Measurements from ENCODE around the gene THBS3.
"Not testable (repeated sequence)": the region's sequence is repeated elsewhere in the genome, so short reads cannot be mapped to it uniquely, and the experiment has no call there.

The THBS3 gene

DNA sequence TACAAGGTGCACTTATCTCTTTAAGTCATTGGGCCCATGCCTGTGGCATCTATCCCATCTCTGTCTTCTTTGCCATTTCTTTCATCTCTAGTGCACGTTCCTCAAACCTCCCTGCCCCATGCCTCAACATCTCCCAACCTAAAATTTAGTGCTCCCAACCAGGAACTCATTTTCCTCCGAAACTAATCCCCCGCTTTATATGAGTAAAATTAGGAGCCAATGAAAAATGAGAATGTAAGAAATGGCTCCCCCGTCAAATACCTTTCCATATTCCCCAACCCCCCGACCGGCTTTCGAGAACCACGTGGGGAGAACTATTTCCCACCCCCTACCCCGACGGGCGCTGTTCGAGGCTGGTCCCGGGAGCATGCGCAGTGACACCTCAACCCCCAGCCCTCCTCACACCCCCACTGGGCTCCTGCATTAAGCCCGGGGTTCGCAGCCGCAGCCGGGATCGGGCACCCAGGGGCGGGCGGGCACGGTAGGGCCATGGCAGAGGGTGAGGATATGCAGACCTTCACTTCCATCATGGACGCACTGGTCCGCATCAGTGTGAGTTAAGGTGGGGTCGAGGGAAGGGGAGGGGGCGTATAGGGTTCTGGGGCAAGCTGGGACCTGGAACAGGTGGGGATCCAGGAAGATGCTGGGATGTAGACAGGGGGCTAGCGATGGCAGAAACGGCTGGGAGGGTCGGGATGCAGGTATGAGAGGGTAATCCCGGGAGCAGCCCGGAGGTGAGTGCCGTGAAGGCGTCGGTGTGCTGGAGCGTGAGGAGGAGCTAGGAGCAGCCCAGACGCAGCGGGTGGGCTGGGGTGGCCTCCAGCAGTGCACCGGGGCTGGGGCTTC lies 34.0 kb downstream of the THBS3 start, which contains the start of gene TRIM46:
TSS of gene TRIM46 (plus strand) at position 372 of the 846 bp plus-strand sequence. CDS start at position 490, 118 bp downstream.
- peak; percentile 55 for DNase-seq (ENCODE audit: low spot score)

DNA sequence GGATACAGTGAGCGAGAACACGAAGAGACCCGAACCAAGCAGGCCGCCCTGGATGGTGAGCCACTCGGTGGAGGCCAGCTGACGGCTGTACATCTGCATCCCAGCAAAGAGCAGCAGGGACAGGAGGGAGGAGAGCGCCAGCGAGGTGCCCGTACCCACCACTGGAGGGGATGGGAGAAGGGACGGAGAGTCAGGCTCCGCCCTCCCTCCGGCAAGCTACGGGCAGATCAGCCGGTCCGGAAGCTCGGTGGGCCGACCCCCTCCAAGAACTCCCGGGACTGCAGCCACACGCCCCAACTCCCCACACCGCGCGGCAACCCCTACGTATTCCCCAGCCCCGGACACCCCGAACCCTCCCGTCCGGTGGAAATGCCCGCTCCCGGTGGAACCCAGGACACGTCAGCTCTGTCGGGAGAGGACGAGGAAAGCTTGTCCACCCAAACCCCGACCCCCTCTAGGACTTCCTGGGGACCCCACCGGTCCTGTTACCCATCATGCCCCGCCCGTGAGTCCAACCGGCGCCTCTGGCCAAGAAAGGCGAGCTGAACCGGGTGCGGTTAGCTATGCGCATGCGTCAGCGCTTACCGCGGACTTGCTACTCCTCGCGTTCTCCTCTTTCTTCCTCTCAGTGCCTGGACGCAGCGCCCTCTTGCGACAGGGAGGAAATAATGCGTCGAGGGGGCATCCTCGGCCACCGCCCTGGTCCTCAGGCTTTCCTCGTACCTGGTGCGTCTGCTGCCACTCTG lies 34.8 kb downstream of the THBS3 start, which contains the start of gene KRTCAP2:
TSS of gene KRTCAP2 (minus strand) at position 573 of the 746 bp plus-strand sequence. CDS start at position 493, 80 bp downstream.
- peak; percentile 97 for DNase-seq (ENCODE audit: low spot score)

DNA sequence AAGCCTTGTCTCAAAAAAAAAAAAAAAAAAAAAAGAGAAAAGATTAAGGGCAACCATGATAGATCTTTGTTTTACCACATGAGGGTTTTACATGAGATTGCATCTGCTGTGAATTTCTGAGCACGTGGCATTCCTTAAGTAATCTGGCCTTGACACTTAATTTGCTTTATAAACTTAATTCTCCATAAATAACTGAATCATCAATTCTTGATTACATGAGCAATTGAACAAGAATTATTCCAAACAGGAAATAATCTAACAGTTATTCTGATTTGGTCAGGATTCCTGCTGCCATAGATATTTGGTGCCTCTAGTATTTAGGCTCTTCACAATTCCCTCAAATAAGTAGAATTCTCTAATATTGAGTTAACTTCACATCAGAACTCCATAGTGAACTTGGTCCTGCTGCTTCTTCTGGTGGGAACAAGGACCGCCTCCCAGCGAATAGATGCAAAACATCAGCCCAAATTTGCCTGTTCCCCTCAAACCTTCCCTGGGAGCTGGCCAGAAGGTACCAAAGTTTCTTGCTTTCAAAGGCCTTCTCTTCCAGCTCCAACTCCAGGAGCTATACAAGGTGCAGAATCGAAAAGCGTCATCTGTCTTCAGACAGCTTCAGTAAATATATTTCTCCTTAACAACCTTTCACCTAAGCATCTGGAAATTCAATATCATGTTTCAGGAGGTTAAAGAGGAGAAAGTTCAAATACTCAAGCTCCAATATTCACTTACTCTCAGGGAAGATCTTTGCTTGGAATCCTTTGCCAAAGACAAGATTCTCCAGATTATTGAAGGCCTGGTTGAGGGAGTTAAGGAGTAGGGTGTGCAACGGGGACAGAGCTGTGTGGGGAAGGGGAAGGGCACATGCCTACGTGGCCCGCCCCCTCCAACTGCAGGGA lies 35.6 kb downstream of the THBS3 start:
- no peak for DNase-seq (ENCODE audit: low spot score)

DNA sequence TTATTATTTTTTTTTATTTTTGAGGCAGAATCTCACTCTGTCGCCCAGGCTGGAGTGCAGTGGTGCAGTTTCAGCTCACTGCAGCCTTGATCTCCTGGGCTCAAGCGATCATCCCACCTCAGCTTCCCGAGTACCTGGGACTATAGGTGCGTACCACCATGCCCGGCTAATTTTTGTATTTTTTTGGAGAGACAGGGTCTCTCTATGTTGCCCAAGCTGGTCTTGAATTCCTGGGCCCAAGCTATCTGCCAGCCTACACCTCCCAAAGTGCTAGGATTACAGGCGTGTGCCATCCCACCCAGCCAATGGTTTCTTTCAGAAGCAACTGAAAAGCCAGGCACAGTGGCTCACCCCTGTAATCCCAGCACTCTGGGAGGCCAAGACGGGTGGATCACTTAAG lies 36.9 kb downstream of the THBS3 start:
- no peak for DNase-seq (ENCODE audit: low spot score)

DNA sequence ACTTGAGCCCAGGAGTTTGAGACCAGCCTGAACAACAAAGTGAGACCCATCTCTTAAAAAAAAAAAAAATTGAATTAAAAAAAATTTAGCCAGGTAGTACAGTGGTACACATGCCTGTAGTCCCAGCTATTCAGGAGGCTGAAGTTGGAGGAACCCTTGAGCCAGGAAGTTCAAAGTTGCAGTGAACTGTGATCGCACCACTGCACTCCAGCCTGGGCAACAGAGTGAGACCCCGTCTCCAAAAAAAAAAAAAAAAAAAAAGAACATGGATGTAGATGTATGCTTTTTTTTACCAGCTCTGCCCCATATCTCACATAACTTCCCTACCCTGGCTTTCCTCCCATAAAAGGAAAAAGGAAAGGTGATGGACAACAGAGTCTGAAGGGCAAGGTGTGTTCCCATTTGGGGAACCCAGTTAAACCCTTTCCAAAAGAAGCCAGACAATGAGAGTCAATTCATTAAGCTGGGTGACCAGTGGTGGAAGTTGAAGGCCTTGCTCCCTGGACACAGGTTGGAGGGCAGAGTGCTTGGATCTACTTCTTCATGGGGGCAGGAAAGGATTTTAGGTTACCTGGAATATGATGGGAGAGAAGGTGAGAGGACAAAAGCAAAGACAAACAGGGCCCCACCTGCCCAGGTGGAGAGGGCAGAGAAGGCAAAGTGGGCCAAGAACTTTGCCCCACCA lies 37.5 kb downstream of the THBS3 start:
- no peak for DNase-seq (ENCODE audit: low spot score)

DNA sequence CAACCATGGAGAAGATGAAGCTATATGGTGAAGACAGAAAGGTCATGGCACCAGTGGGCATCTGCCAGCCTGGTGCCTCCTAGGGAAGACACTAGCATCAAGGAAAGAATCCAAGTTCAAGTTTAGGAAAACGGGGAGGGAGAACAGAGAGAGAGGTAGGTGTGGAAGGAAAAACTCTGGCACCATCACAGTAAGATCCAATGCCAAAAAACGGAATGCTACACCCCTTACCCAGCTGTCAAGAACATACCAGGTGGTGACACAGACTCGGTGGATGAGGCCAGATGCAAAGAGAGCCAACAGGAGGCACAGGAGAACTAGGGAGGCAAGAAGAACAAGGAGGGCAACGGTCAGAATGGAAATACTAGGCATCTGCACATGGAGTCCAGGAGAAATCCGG lies 38.2 kb downstream of the THBS3 start:
- DNase-seq (ENCODE audit: low spot score) = no peak

DNA sequence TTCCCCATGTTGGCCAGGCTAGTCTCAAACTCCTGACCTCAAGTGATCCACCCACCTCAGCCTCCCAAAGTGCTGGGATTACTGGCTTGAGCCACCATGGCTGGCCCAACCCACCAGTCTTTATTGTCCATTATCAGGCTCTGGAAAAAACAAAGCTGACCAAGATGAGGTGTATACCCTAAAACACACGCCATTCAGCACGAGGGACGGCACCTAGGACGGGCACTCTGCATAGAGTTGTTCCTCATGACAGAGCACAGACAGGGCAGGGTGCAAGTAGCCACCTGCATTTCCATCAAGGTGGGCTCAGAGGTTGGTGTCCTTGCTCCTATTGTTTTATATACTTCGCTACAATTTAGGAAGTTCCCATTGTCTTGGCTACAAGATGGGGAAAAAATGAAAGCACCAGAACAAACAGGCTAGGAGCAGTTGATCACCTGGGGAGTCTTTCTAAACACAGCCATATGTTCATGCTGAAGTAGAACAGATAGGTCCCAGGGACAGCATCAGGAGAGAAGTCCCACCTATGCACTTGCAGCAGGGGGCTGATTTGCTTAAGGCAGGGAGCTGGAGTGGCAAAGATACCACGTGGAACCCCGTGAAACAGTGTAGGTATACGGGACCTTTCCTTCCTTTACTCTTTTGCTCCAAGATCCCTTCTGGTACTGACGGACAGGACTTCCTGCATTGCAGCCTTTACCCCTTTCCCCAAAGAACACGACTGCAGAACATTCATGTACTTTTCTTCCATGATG lies 39.1 kb downstream of the THBS3 start:
- DNase-seq (ENCODE audit: low spot score) = no peak

DNA sequence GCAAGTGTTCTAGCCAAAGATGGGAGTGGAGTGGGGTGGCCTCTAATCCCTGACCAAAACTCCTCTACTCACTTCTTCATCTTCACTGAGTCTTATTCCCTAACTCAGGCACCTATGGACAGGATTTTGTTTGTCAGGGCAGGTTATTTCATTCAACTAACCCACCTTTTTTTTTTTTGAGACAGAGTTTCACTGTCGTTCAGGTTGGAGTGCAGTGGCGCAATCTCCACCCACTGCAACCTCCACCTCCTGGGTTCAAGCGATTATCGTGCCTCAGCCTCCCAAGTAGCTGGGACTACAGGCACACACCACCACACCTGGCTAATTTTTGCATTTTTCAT lies 39.6 kb downstream of the THBS3 start:
- DNase-seq (ENCODE audit: low spot score) = not testable (repeated sequence)

DNA sequence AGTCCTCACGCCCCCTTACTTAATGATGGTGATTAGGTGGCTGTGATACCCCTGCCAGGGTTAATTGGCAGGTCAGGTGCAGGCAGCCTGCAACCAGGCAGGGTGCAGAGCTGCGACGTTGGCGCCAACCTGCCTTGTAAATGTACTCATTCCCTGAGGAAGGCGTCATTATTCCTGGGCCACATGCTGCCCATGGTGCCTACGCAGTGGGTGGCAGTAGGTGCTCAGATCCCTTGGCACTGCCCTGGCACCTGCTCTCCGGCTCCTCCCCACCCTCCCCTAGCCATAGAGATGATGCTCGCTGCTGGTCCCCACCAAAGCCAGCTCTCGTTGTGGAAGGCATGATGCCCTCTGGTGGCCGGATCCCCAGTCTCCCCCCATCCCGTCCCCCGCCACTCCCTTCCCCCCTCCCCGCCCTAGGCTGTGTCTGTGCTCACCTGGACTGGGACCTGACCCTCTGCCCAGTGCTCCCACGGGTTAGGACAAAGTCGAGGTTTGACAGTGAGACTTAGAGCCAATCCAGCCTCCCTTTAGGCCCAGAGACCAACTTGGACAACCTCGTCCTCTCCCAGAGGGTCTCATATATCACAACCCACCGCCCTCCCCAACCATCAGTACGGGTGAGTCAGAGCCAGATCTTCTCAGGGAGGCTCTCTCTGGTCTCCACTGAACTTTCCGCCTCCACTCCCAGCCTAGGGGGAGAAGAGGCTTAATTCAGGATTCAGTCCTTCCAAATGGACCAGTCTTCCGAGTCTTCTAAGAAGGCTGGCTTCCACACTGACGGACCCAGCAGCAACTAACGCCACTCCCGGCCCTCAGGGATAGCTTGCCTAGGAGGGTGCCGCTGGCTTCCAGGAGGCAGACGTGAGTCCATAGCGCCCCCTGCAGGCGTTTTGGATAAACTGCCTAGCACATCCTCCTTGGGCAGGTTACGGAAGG lies 40.3 kb downstream of the THBS3 start:
- peak; percentile 88 for DNase-seq (ENCODE audit: low spot score)

DNA sequence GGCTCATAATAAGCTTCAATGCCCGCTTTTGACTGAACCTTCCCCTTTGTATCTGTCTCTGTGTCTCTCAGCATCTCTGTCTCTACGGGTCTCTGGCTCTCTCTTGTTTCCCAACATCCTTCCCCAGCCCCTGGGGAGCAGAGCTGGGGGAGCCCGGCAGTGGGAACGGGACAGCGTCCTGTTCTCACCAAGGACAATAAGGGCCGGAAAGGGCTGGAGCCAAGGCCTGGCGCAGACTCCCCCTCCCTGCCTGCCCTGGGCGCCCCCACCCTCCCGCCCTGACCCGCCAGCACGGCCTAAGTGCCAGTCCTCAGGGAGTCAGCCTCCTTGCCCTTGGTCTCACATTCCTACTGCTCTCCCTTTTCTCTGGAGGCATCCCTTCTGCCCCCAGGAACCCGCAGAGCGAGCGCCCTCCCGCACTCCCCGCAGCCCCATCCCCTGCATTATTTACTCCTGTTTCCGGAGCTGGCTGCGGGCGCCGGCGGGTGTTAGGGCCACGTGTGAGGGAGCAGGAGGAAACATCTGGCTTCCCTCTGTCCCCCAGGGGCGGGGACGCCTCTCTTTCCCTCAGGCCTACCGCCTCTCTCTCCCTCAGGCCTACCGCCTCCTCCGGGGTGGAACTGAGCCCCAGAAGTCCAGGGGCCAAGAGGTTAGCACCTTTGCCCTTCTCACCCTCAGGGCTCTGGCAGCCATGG lies 41.1 kb downstream of the THBS3 start:
- DNase-seq (ENCODE audit: low spot score) = no peak

DNA sequence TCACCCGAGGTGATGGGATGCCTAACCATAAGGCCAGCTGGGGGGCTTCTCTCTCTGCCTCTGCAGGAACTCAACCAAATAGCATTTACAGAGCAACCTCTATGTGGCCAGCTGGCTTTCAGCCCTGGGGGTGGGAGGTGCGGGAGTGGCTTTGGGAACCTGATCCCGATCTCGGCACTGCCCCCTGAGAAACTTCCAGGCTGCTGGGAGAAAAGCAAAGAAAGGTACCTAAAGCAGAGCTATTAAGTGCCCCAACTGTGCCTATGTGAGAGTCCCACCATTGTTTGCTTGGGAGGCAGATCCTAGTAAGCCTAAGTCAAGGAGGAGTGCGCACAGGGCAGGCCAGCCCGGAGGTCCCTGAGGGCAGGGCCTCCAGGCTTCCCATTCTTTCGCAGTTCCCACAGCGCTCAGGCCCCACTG lies 41.6 kb downstream of the THBS3 start:
- DNase-seq (ENCODE audit: low spot score) = no peak

DNA sequence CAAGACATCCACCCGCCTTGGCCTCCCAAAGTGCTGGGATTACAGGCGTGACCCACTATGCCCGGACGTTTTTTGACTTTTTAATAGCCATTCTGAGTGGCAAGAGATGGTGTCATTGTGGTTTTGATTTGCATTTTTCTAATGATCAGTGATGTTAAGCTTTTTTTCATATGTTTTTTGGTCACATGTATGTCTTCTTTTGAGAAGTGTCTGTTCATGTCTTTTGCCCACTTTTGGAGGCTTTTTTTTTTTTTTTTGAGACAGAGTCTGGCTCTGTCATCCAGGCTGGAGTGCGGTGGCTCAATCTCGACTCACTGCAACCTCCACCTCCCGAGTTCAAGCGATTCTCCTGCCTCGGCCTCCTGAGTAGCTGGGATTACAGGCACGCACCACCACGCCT lies 43.1 kb downstream of the THBS3 start:
- DNase-seq (ENCODE audit: low spot score) = not testable (repeated sequence)

DNA sequence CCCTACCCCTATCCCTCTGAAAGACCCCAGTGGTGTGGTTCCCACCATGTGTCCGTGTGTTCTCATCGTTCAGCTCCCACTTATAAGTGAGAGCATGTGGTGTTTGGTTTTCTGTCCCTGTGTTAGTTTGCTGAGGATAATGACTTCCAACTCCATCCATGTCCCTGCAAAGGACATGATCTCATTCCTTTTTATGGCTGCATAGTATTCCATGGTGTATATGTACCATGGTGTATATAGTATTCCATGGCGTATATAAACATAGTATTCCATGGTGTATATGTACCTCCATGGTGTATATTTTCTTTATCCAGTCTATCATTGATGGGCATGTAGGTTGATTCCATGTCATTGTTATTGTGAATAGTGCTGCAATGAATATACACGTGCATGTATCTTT lies 43.9 kb downstream of the THBS3 start:
- DNase-seq (ENCODE audit: low spot score) = not testable (repeated sequence)

DNA sequence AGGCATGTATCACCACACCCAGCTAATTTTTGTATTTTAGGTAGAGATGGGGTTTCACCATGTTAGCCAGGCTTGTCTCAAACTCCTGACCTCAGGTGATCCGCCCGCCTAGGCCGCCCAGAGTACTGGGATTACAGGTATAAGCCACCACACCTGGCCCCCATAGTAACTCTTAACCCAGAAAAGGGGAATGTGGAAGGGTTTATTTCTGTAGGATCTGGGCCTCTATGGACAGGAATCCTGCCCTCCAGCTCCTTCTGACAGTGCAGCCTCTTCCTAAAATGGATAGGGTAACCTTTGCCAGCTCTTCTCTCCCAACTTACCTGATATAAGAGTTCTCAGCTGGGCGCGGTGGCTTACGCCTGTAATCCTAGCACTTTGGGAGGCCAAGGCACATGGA lies 45.1 kb downstream of the THBS3 start:
- not testable (repeated sequence) for DNase-seq (ENCODE audit: low spot score)

DNA sequence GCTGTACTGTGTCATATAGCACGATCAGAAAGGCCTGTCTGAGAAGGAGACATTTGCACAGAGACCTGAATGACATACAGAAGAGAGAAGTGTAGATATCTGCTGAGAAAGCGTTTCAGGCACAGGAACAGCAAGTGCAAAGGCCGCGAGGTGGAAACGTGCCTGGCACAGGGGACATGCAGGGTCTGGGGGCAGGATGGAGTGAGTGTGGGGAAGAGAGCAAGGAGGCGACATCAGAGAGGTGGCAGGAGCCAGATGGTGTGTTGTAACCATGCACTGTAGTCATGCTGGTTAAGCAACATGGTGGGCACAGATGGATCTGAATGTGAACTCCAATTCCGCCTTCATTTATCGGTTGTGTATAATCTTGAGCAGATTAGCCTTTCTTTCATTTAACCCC lies 47.6 kb downstream of the THBS3 start:
- no peak for DNase-seq (ENCODE audit: low spot score)

DNA sequence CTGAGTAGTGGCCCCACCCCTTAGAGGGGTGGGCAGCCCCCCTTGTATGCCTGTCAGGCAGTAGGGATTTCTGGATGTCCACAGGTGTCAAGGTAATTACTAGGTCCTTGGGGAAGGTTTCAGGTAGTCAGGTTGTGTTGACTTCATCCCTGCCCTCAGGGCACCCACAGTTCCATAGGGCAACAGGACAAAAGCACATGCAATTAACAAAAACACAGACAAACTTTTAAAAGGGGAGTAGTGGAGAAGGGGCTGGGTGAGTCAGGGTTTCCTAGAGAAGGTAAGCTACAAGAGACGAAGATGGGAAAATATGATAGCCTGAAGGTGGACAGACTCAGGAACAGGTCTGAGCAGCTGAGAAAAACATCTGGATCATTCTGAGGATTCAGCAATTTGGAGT lies 48.7 kb downstream of the THBS3 start:
- no peak for DNase-seq (ENCODE audit: low spot score)

DNA sequence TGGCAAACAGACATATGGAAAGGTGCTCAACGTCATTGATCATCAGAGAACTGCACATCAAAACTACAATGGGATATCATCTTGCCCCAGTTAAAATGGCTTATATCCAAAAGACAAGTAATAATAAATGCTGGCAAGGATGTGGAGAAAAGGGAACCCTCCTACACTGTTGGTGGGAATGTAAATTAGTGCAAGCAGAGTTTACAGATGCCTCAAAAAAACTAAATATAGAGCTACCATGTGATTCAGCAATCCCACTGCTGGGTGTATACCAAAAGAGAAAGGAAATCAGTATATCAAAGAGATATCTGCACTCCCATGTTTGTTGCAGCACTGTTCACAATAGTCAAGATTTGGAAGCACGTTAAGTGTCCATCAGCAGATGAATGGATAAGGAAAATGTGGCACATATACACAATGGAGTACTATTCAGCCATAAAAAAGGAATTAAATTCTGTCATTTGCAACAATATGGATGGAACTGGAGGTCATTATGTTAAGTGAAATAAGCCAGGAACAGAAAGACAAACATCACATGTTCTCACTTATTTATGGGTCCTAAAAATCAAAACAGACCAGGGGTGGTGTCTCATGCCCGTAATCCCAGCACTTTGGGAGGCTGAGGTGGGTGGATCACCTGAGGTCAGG lies 51.6 kb downstream of the THBS3 start:
- DNase-seq (ENCODE audit: low spot score) = not testable (repeated sequence)

Measured in kidney tubule cell (primary cell).